K562 (cell line): ENCODE data around the gene CHSY1. TPM values are rescaled to one million over a fixed set of nuclear protein-coding genes. Genes with fewer than 3 reads are reported as not detected.
A peak's percentile ranks its signal among the peaks of the same experiment; 100 is the strongest.

Experiments used
- BRF2 ChIP-seq: IDR thresholded peaks from 3 replicates; pipeline ENCODE4 v1.6.1; 2011; ENCODE audit warnings: borderline replicate concordance, mild to moderate bottlenecking; ENCODE audit not compliant: insufficient read length, insufficient read depth
- CREB3 ChIP-seq: fragments of 450-650 bp; conservative IDR thresholded peaks from 2 replicates; pipeline ENCODE4 v1.6.1; 2016; ENCODE audit warnings: missing genetic modification characterization, low read depth, mild to moderate bottlenecking, missing compliant biosample characterization, moderate library complexity
- E2F3 ChIP-seq: fragments of 250-450 bp; sonication (Bioruptor Pico); IDR thresholded peaks from 2 replicates; pipeline ENCODE4 v1.4.0; 2020; ENCODE audit warnings: mild to moderate bottlenecking
- FIP1L1 ChIP-seq: fragments of 200-400 bp; formaldehyde crosslinking; IDR thresholded peaks from 2 replicates; pipeline ENCODE4 v1.6.1; 2018; ENCODE audit warnings: mild to moderate bottlenecking, low read depth, low read length; ENCODE audit not compliant: poor library complexity, severe bottlenecking
- NR3C1 ChIP-seq: sonication (generic); formaldehyde crosslinking; IDR thresholded peaks from 2 replicates; pipeline ENCODE4 v1.8.1; 2022; ENCODE audit warnings: missing genetic modification reagents
- PKNOX1 ChIP-seq: fragments of 450-650 bp; IDR thresholded peaks from 2 replicates; pipeline ENCODE4 v1.6.1; 2016
- PREB ChIP-seq: sonication (generic); formaldehyde crosslinking; IDR thresholded peaks from 2 replicates; pipeline ENCODE4 v1.8.1; 2023; ENCODE audit warnings: mild to moderate bottlenecking, missing genetic modification reagents
- SAP30 ChIP-seq: fragments of 200-600 bp; sonication (generic); IDR thresholded peaks from 2 replicates; pipeline ENCODE4 v1.6.1; 2012; ENCODE audit warnings: borderline replicate concordance, low read depth, mild to moderate bottlenecking, moderate library complexity, low read length, control low read depth, inconsistent platforms; ENCODE audit not compliant: insufficient read depth, poor library complexity, severe bottlenecking
- TAF1 ChIP-seq: IDR thresholded peaks from 2 replicates; pipeline ENCODE4 v1.6.1; 2011; ENCODE audit warnings: mild to moderate bottlenecking, low read length, moderate library complexity; ENCODE audit not compliant: insufficient read depth, control insufficient read depth, severe bottlenecking; ENCODE audit errors: extremely low read depth
- ZKSCAN8 ChIP-seq: fragments of 200-800 bp; sonication (Bioruptor generic); IDR thresholded peaks from 2 replicates; pipeline ENCODE4 v1.6.1; 2016; ENCODE audit warnings: missing genetic modification characterization, missing compliant biosample characterization
- ZNF217 ChIP-seq: sonication (generic); formaldehyde crosslinking; IDR thresholded peaks from 2 replicates; pipeline ENCODE4 v1.8.0; 2022; ENCODE audit warnings: mild to moderate bottlenecking, missing genetic modification reagents
- ZNF277 ChIP-seq: fragments of 250-450 bp; sonication (Bioruptor Pico); IDR thresholded peaks from 2 replicates; pipeline ENCODE4 v1.8.0; 2022; ENCODE audit warnings: inconsistent platforms, mild to moderate bottlenecking, moderate library complexity, borderline replicate concordance
- ZNF41 ChIP-seq: fragments of 250-450 bp; sonication (Bioruptor Pico); conservative IDR thresholded peaks from 2 replicates; pipeline ENCODE4 v1.4.0; 2020; ENCODE audit warnings: mild to moderate bottlenecking
- polyA plus RNA-seq, 8 experiments: library from polyadenylated mRNA; depleted of rRNA in 4 of 8; stranded (reverse) in 5 of 8; unstranded in 3 of 8; fragments of >200 nt; fragmentation: Nextera tagmentation in 2 of 8; fragmentation: Illumina TruSeq in 1 of 8; extraction: Ambion mirVana in 2 of 8; extraction: Trizol in 1 of 8; gene quantifications; 2 replicates each; pipeline versions ENCODE4 v1.2.1 to v1.2.3, GENCODE V29; 2011 to 2014; ENCODE audit warnings: inconsistent platforms in 1 of 8, missing spikeins in 1 of 8
- total RNA-seq, 7 experiments: library from RNA; depleted of rRNA in 6 of 7; stranded (reverse); fragments of >200 nt in 6 of 7; fragmentation: Illumina TruSeq in 2 of 7; extraction: Trizol in 2 of 7; gene quantifications; 2 replicates each; pipeline versions ENCODE4 v1.2.1 to v1.2.3, GENCODE V29; 2011 to 2021; ENCODE audit warnings: low replicate concordance in 1 of 7
- TF ChIP-seq, protein P1 (sequence below): fragments of 450-650 bp; IDR thresholded peaks from 2 replicates; pipeline ENCODE4 v1.7.0; 2016; ENCODE audit warnings: borderline replicate concordance

CHSY1 gene
- total and polyA plus RNA-seq, 9 of the 15 experiments (the other 6 are each of a cell fraction or from before 2014, with no cell fraction given): 7.0 to 16.4 (median 13.4) TPM

DNA sequence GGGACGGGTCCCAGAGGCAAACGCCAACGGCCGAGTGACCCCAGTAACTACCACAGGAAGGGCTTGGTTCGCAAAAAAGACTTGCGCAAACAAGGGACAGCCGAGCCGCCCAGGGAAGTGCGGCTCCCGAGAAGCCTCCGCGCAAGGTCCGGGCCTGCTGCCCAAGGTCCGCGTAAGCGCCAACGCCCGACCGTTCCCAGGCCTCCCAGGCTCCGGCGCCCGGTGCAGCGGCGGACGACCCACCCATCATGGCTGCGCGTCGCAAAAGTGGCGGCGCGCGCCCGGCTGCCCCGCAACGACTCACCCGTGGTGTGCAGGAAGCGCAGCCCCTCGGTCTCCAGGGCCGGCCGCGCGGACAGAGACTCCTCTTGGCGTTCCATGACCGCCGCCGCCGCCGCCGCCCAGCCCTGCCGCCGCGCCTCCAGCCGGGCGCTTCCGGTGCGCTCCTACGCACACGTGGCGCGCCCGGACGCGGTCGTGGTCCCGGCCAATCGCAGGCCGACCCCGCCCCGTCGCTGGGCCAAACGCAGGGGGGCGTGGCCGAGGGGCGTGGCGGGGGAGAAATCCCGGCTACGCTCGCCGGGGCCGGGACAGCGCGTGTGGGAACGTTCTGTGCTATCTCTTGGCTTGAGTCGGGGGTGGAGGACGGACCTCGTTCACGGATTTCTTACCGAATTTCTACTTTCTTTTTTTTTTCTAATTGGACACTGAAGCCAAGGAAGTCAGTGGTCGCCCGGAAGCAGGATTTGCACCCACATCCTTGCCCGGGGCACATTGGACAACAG is 25.4 kb upstream of the CHSY1 start, which contains the start of gene SELENOS (continued):
- TF ChIP-seq ZNF217 (no peak), PKNOX1 (no peak), PREB (no peak), NR3C1 (CRISPR knock-in tag) (0 out of 2 replicates have a peak, but pooled peaks have one; percentile 52), FIP1L1 (peak; percentile 61), ZNF277 (no peak), SAP30 (peak; percentile 95), BRF2 (no peak), E2F3 (0 out of 2 replicates have a peak, but pooled peaks have one; percentile 31), CREB3 (tag) (no peak), TAF1 (peak; percentile 47), ZKSCAN8 (CRISPR knock-in tag) (no peak), ZNF41 (no peak)
- TF ChIP-seq, protein P1, sequence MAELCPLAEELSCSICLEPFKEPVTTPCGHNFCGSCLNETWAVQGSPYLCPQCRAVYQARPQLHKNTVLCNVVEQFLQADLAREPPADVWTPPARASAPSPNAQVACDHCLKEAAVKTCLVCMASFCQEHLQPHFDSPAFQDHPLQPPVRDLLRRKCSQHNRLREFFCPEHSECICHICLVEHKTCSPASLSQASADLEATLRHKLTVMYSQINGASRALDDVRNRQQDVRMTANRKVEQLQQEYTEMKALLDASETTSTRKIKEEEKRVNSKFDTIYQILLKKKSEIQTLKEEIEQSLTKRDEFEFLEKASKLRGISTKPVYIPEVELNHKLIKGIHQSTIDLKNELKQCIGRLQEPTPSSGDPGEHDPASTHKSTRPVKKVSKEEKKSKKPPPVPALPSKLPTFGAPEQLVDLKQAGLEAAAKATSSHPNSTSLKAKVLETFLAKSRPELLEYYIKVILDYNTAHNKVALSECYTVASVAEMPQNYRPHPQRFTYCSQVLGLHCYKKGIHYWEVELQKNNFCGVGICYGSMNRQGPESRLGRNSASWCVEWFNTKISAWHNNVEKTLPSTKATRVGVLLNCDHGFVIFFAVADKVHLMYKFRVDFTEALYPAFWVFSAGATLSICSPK: no peak
